Measurements from ENCODE around the gene ASTN2.
"Not testable (repeated sequence)": the region's sequence is repeated elsewhere in the genome, so short reads cannot be mapped to it uniquely, and the experiment has no call there.

The ASTN2 gene

DNA sequence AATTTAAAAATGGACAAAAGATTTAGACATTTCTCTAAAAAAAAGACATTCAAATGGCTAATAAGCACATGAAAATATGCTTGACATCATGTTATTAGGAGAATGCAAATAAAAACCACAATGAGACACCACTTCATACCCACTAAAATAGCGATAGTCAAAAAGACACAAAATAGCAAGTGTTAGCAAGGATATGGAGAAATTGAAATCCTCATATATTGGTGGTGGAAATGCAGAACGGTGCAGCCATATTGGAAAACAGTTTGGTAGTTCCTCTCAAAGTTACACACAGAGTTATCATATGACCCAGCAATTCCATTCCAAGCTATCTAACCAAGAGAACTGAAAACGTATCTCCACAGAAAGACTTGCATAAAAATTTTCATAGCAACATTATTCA lies 955.3 kb downstream of the ASTN2 start:
- Histone ChIP-seq H3K27me3 (ENCODE audit: insufficient read depth, low read length) (no peaks in the 10 kb centered on the region), H3K27ac (ENCODE audit: low read depth, low read length) (no peak overlapping the region), H3K36me3 (ENCODE audit: insufficient read depth, low read length) (no peaks in the 10 kb centered on the region), H3K9ac (ENCODE audit: low read depth, low read length) (no peak overlapping the region), H3K4me1 (ENCODE audit: insufficient read depth, low read length) (0 out of 2 replicates have a peak, but pooled peaks cover 5% of the 10 kb centered on the region), H3K9me3 (ENCODE audit: insufficient read depth, low read depth, low read length) (peaks cover 15% of the 10 kb centered on the region; the same call in 1 of the 2 replicates), H3K4me3 (ENCODE audit: low read length) (no peak overlapping the region)
- 81% methylated on average over 3 of the region's 3 CpGs for WGBS

DNA sequence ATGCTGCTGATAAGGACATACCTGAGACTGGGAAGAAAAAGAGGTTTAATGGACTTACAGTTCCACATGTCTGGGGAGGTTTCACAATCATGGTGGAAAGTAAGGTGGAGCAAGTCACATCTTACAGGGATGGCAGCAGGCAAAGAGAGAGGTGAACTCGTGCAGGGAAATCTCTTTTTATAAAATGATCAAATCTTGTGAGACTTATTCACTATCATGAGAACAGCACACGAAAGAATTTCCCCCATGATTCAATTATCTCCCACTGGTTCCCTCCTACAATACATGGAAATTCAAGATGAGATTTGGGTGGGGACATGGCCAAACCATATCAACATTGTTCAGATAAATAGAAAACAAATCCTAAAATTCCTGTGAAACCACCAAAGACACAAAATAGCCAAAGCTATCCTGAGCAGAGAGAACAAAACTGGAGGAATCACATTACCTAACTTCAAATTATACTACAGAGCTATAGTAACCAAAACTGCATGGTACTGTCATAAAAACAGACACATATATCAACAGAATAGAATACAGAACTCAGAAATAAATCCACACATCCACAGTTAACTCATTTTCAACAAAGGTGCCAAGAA lies 958.3 kb downstream of the ASTN2 start:
- Histone ChIP-seq H3K9ac (ENCODE audit: low read depth, low read length) (no peak overlapping the region), H3K9me3 (ENCODE audit: insufficient read depth, low read depth, low read length) (peaks cover 15% of the 10 kb centered on the region; the same call in 1 of the 2 replicates), H3K36me3 (ENCODE audit: insufficient read depth, low read length) (no peaks in the 10 kb centered on the region), H3K27ac (ENCODE audit: low read depth, low read length) (no peak overlapping the region), H3K4me3 (ENCODE audit: low read length) (no peak overlapping the region), H3K27me3 (ENCODE audit: insufficient read depth, low read length) (no peaks in the 10 kb centered on the region), H3K4me1 (ENCODE audit: insufficient read depth, low read length) (peaks cover 1% of the 10 kb centered on the region; the same call in 1 of the 2 replicates)
- WGBS, result 88% methylated on average over 1 of the region's 2 CpGs

GRCh38 chr9:116454539-116454938 lies 960.3 kb downstream of the ASTN2 start:
- H3K4me1 ChIP-seq (ENCODE audit: insufficient read depth, low read length); H3K36me3 ChIP-seq (ENCODE audit: insufficient read depth, low read length); H3K4me3 ChIP-seq (ENCODE audit: low read length); H3K27ac ChIP-seq (ENCODE audit: low read depth, low read length); H3K27me3 ChIP-seq (ENCODE audit: insufficient read depth, low read length); H3K9ac ChIP-seq (ENCODE audit: low read depth, low read length): not testable (repeated sequence)
- WGBS, result 97% methylated on average over 4 of the region's 4 CpGs
- H3K9me3 ChIP-seq (ENCODE audit: insufficient read depth, low read depth, low read length), result peaks cover 15% of the 10 kb centered on the region; the same call in 1 of the 2 replicates

- Histone ChIP-seq H3K27me3 (ENCODE audit: insufficient read depth, low read length) (no peaks in the 10 kb centered on the region), H3K36me3 (ENCODE audit: insufficient read depth, low read length) (no peaks in the 10 kb centered on the region)
- 80% methylated on average over 1 of the region's 1 CpG for WGBS
These were observed 961.1 kb downstream of the ASTN2 start for GRCh38 chr9:116453785-116454184.

DNA sequence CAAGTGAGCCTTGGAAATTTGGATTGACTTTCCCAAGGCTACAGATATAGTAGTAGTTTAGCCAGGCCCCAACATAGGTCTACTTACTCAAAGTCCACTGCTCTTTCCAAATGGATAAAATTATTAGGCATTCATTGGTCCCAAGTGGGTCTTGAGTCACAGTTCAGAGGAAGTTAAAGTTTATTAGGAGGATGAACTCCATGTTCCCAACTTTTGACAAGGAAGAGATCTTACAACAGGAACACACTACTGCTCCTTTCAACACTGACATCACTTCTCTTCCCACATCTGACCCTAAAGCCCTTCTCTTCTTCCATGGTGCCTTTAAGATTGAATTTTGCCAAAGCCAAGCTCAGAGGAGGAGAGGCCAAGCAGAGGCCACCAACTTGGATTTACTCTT lies 962.2 kb downstream of the ASTN2 start:
- no peak overlapping the region for H3K9ac ChIP-seq (ENCODE audit: low read depth, low read length)
- no peaks in the 10 kb centered on the region for H3K27me3 ChIP-seq (ENCODE audit: insufficient read depth, low read length)
- H3K9me3 ChIP-seq (ENCODE audit: insufficient read depth, low read depth, low read length), result peaks cover 13% of the 10 kb centered on the region; the same call in 1 of the 2 replicates
- no peak overlapping the region for H3K27ac ChIP-seq (ENCODE audit: low read depth, low read length)
- H3K4me3 ChIP-seq (ENCODE audit: low read length), result no peak overlapping the region
- H3K4me1 ChIP-seq (ENCODE audit: insufficient read depth, low read length), result peaks cover 3% of the 10 kb centered on the region; the same call in 1 of the 2 replicates
- no peaks in the 10 kb centered on the region for H3K36me3 ChIP-seq (ENCODE audit: insufficient read depth, low read length)

More at GRCh38 chr9:116453785-116454184, 961.1 kb downstream of the ASTN2 start:
- Histone ChIP-seq H3K27ac (ENCODE audit: low read depth, low read length) (no peak overlapping the region), H3K9me3 (ENCODE audit: insufficient read depth, low read depth, low read length) (peaks cover 15% of the 10 kb centered on the region; the same call in 1 of the 2 replicates), H3K9ac (ENCODE audit: low read depth, low read length) (no peak overlapping the region), H3K4me3 (ENCODE audit: low read length) (no peak overlapping the region), H3K4me1 (ENCODE audit: insufficient read depth, low read length) (peaks cover 3% of the 10 kb centered on the region; the same call in 1 of the 2 replicates)

GRCh38 chr9:116452227-116452626 lies 962.6 kb downstream of the ASTN2 start:
- Histone ChIP-seq H3K36me3 (ENCODE audit: insufficient read depth, low read length) (no peaks in the 10 kb centered on the region), H3K4me1 (ENCODE audit: insufficient read depth, low read length) (peaks cover 3% of the 10 kb centered on the region; the same call in 1 of the 2 replicates), H3K27ac (ENCODE audit: low read depth, low read length) (no peak overlapping the region), H3K27me3 (ENCODE audit: insufficient read depth, low read length) (no peaks in the 10 kb centered on the region), H3K4me3 (ENCODE audit: low read length) (no peak overlapping the region), H3K9me3 (ENCODE audit: insufficient read depth, low read depth, low read length) (peaks cover 12% of the 10 kb centered on the region; the same call in 1 of the 2 replicates), H3K9ac (ENCODE audit: low read depth, low read length) (no peak overlapping the region)
- WGBS, result 88% methylated on average over 1 of the region's 1 CpG

GRCh38 chr9:116451500-116452115 lies 963.2 kb downstream of the ASTN2 start:
- Histone ChIP-seq H3K9me3 (ENCODE audit: insufficient read depth, low read depth, low read length) (peaks cover 6% of the 10 kb centered on the region; the same call in 1 of the 2 replicates), H3K9ac (ENCODE audit: low read depth, low read length) (no peak overlapping the region), H3K27ac (ENCODE audit: low read depth, low read length) (no peak overlapping the region), H3K4me3 (ENCODE audit: low read length) (no peak overlapping the region), H3K4me1 (ENCODE audit: insufficient read depth, low read length) (peaks cover 3% of the 10 kb centered on the region; the same call in 1 of the 2 replicates), H3K27me3 (ENCODE audit: insufficient read depth, low read length) (no peaks in the 10 kb centered on the region), H3K36me3 (ENCODE audit: insufficient read depth, low read length) (no peaks in the 10 kb centered on the region)
- WGBS, result 88% methylated on average over 1 of the region's 2 CpGs

GRCh38 chr9:116450378-116451139 lies 964.3 kb downstream of the ASTN2 start:
- no peaks in the 10 kb centered on the region for H3K27me3 ChIP-seq (ENCODE audit: insufficient read depth, low read length)
- no peaks in the 10 kb centered on the region for H3K36me3 ChIP-seq (ENCODE audit: insufficient read depth, low read length)
- 87% methylated on average over 3 of the region's 3 CpGs for WGBS
- no peak overlapping the region for H3K4me3 ChIP-seq (ENCODE audit: low read length)
- H3K9ac ChIP-seq (ENCODE audit: low read depth, low read length), result no peak overlapping the region
- H3K9me3 ChIP-seq (ENCODE audit: insufficient read depth, low read depth, low read length), result no peaks in the 10 kb centered on the region
- peaks cover 3% of the 10 kb centered on the region; the same call in 1 of the 2 replicates for H3K4me1 ChIP-seq (ENCODE audit: insufficient read depth, low read length)
- H3K27ac ChIP-seq (ENCODE audit: low read depth, low read length), result no peak overlapping the region

DNA sequence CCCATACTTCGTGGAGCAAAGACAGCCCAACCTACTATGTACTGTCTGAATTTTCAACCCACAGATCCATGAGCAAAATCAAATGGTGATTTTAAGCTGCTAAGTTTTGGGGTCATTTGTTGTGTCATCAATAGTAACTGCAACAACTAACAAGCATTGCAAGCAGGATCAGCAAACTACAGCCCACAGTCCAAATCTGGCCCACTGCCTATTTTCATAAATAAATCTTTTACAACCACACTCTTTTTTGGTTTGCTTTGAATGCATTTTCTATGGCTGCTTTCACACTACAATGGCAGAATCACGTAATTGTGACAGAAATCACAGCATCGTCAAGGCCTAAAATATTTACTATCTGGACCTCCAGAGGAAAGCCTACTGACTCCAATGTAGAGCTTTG lies 964.9 kb downstream of the ASTN2 start:
- H3K27me3 ChIP-seq (ENCODE audit: insufficient read depth, low read length), result no peaks in the 10 kb centered on the region
- WGBS, result 94% methylated on average over 3 of the region's 3 CpGs
- no peaks in the 10 kb centered on the region for H3K36me3 ChIP-seq (ENCODE audit: insufficient read depth, low read length)
- H3K4me3 ChIP-seq (ENCODE audit: low read length), result no peak overlapping the region
- no peaks in the 10 kb centered on the region for H3K9me3 ChIP-seq (ENCODE audit: insufficient read depth, low read depth, low read length)
- H3K9ac ChIP-seq (ENCODE audit: low read depth, low read length), result no peak overlapping the region
- H3K27ac ChIP-seq (ENCODE audit: low read depth, low read length), result no peak overlapping the region
- peaks cover 3% of the 10 kb centered on the region; the same call in 1 of the 2 replicates for H3K4me1 ChIP-seq (ENCODE audit: insufficient read depth, low read length)

- no peak overlapping the region for H3K27ac ChIP-seq (ENCODE audit: low read depth, low read length)
- H3K9me3 ChIP-seq (ENCODE audit: insufficient read depth, low read depth, low read length), result no peaks in the 10 kb centered on the region
- H3K36me3 ChIP-seq (ENCODE audit: insufficient read depth, low read length), result no peaks in the 10 kb centered on the region
- no peak overlapping the region for H3K9ac ChIP-seq (ENCODE audit: low read depth, low read length)
- no peaks in the 10 kb centered on the region for H3K27me3 ChIP-seq (ENCODE audit: insufficient read depth, low read length)
- WGBS, result 93% methylated on average over 3 of the region's 3 CpGs
- H3K4me3 ChIP-seq (ENCODE audit: low read length), result no peak overlapping the region
- peaks cover 3% of the 10 kb centered on the region; the same call in 1 of the 2 replicates for H3K4me1 ChIP-seq (ENCODE audit: insufficient read depth, low read length)
These were observed 966.4 kb downstream of the ASTN2 start for GRCh38 chr9:116448431-116448830.

GRCh38 chr9:116447934-116448333 lies 966.9 kb downstream of the ASTN2 start:
- Histone ChIP-seq H3K4me1 (ENCODE audit: insufficient read depth, low read length) (peaks cover 3% of the 10 kb centered on the region; the same call in 1 of the 2 replicates), H3K27ac (ENCODE audit: low read depth, low read length) (no peak overlapping the region), H3K9me3 (ENCODE audit: insufficient read depth, low read depth, low read length) (no peaks in the 10 kb centered on the region), H3K9ac (ENCODE audit: low read depth, low read length) (no peak overlapping the region), H3K4me3 (ENCODE audit: low read length) (no peak overlapping the region), H3K27me3 (ENCODE audit: insufficient read depth, low read length) (no peaks in the 10 kb centered on the region), H3K36me3 (ENCODE audit: insufficient read depth, low read length) (no peaks in the 10 kb centered on the region)
- 83% methylated on average over 6 of the region's 6 CpGs for WGBS

All from HUES64 (cell line).